Smooth muscle cell (in vitro differentiated cells): Measurements from ENCODE around the gene KIFAP3. TPM values are rescaled to one million over a fixed set of nuclear protein-coding genes. Genes with fewer than 3 reads are reported as not detected.
"Not testable (repeated sequence)": the region's sequence is repeated elsewhere in the genome, so short reads cannot be mapped to it uniquely, and the experiment has no call there.

ENCODE experiments used
- DNase-seq: peaks from one replicate; lab custom pipeline; 2025; ENCODE audit not compliant: unreplicated experiment; lab: John Stamatoyannopoulos, UW
- H2AFZ ChIP-seq: fragments of 200-600 bp; sonication (generic); 2 replicates; pipeline ENCODE4 v1.6.0; 2016; ENCODE audit warnings: antibody characterized with exemption, low read depth, mild to moderate bottlenecking
- H3F3A ChIP-seq: fragments of 200-600 bp; sonication (generic); 2 replicates; pipeline ENCODE4 v1.6.0; 2017; ENCODE audit warnings: antibody characterized with exemption, low read depth
- H3K27ac ChIP-seq: fragments of 200-600 bp; sonication (generic); 2 replicates; pipeline ENCODE4 v1.5.1; 2016; ENCODE audit warnings: low read depth, mild to moderate bottlenecking
- H3K27me3 ChIP-seq: fragments of 200-600 bp; sonication (generic); 2 replicates; pipeline ENCODE4 v1.6.1; 2016; ENCODE audit warnings: low read depth, mild to moderate bottlenecking
- H3K36me3 ChIP-seq: fragments of 200-600 bp; sonication (generic); 2 replicates; pipeline ENCODE4 v1.5.1; 2016; ENCODE audit warnings: low read depth
- H3K4me1 ChIP-seq: fragments of 200-600 bp; sonication (generic); 2 replicates; pipeline ENCODE4 v1.5.1; 2016; ENCODE audit warnings: low read depth
- H3K4me2 ChIP-seq: fragments of 200-600 bp; sonication (generic); 2 replicates; pipeline ENCODE4 v1.6.0; 2016; ENCODE audit warnings: mild to moderate bottlenecking
- H3K4me3 ChIP-seq: fragments of 200-600 bp; sonication (generic); 2 replicates; pipeline ENCODE4 v1.5.1; 2016; ENCODE audit warnings: mild to moderate bottlenecking
- H3K79me2 ChIP-seq: fragments of 200-600 bp; sonication (generic); 2 replicates; pipeline ENCODE4 v1.6.0; 2016; ENCODE audit warnings: low read depth, mild to moderate bottlenecking
- H3K9ac ChIP-seq: fragments of 200-600 bp; sonication (generic); 2 replicates; pipeline ENCODE4 v1.6.0; 2016; ENCODE audit warnings: low read depth
- H3K9me3 ChIP-seq: fragments of 200-600 bp; sonication (generic); replicated peaks from 2 replicates; pipeline ENCODE4 v1.5.1; 2016; ENCODE audit warnings: low read depth
- H4K20me1 ChIP-seq: fragments of 200-600 bp; sonication (generic); 2 replicates; pipeline ENCODE4 v1.6.0; 2016; ENCODE audit warnings: low read depth
- CTCF ChIP-seq: fragments of 200-600 bp; sonication (generic); IDR thresholded peaks from 2 replicates; pipeline ENCODE4 v1.5.1; 2017; ENCODE audit warnings: borderline replicate concordance, mild to moderate bottlenecking, antibody characterized with exemption; ENCODE audit not compliant: insufficient read depth, poor library complexity, severe bottlenecking
- WGBS: methylation state at CpG from one replicate; pipeline ENCODE4 v1.1.7; 2016; ENCODE audit warnings: low lambda C conversion rate; 5-methylcytosine and 5-hydroxymethylcytosine counted together
- polyA plus RNA-seq: library from polyadenylated mRNA; unstranded; fragments of >200 nt; fragmentation: Nextera tagmentation; extraction: Ambion mirVana; gene quantifications from 2 replicates; pipeline ENCODE4 v1.2.1, GENCODE V29; 2016
- total RNA-seq: library from RNA; depleted of rRNA; stranded (reverse); fragments of >200 nt; gene quantifications from 2 replicates; pipeline ENCODE4 v1.2.3, GENCODE V29; 2014

KIFAP3 gene
- total and polyA plus RNA-seq, 2 experiments from 2014 or later: 37.1 to 55.3 TPM

GRCh38 chr1:170086399-170087032, 12.0 kb upstream of the KIFAP3 start:
- TF ChIP-seq CTCF: no peak
- no peaks in the 10 kb centered on the region for H3K4me1 ChIP-seq
- H3K4me2 ChIP-seq: no peak overlapping the region
- H3K27me3 ChIP-seq: no peaks in the 10 kb centered on the region
- no peak overlapping the region for H3K27ac ChIP-seq
- H2AFZ ChIP-seq: no peak overlapping the region
- DNase-seq: no peak
- no peak overlapping the region for H3K9ac ChIP-seq
- H3K9me3 ChIP-seq: no peaks in the 10 kb centered on the region
- H3K79me2 ChIP-seq: no peaks in the 10 kb centered on the region
- H3K36me3 ChIP-seq: no peaks in the 10 kb centered on the region
- 84% methylated on average over 2 of the region's 2 CpGs for WGBS
- H3F3A ChIP-seq: no peaks in the 10 kb centered on the region
- H3K4me3 ChIP-seq: no peak overlapping the region
- H4K20me1 ChIP-seq: no peaks in the 10 kb centered on the region

GRCh38 chr1:170085091-170085490, 10.6 kb upstream of the KIFAP3 start:
- H3K4me2 ChIP-seq: no peak overlapping the region
- no peak overlapping the region for H2AFZ ChIP-seq
- H3K9ac ChIP-seq: no peak overlapping the region
- WGBS: 96% methylated on average over 2 of the region's 2 CpGs
- no peaks in the 10 kb centered on the region for H4K20me1 ChIP-seq
- H3F3A ChIP-seq: no peaks in the 10 kb centered on the region
- no peak for TF ChIP-seq CTCF
- no peak overlapping the region for H3K27ac ChIP-seq
- H3K36me3 ChIP-seq: peaks cover 6% of the 10 kb centered on the region
- H3K4me1 ChIP-seq: no peaks in the 10 kb centered on the region
- no peak overlapping the region for H3K4me3 ChIP-seq
- H3K27me3 ChIP-seq: no peaks in the 10 kb centered on the region
- no peaks in the 10 kb centered on the region for H3K79me2 ChIP-seq
- no peak for DNase-seq
- no peaks in the 10 kb centered on the region for H3K9me3 ChIP-seq

GRCh38 chr1:170078610-170079189, 4.2 kb upstream of the KIFAP3 start:
- no peak for DNase-seq
- TF ChIP-seq CTCF: no peak
- no peaks in the 10 kb centered on the region for H3F3A ChIP-seq

GRCh38 chr1:170077926-170078325, 3.4 kb upstream of the KIFAP3 start:
- no peak for DNase-seq
- no peak overlapping the region for H2AFZ ChIP-seq
- no peak overlapping the region for H3K27ac ChIP-seq
- no peaks in the 10 kb centered on the region for H3K27me3 ChIP-seq
- H3K4me2 ChIP-seq: no peak overlapping the region
- 94% methylated on average over 1 of the region's 1 CpG for WGBS
- H4K20me1 ChIP-seq: no peaks in the 10 kb centered on the region
- H3K9ac ChIP-seq: no peak overlapping the region
- H3K79me2 ChIP-seq: peaks cover 13% of the 10 kb centered on the region
- peaks cover 14% of the 10 kb centered on the region for H3K4me1 ChIP-seq
- H3K36me3 ChIP-seq: peaks cover 12% of the 10 kb centered on the region
- no peak for TF ChIP-seq CTCF
- H3K9me3 ChIP-seq: peaks cover 12% of the 10 kb centered on the region
- no peak overlapping the region for H3K4me3 ChIP-seq
- H3F3A ChIP-seq: no peaks in the 10 kb centered on the region

More at GRCh38 chr1:170078610-170079189, 4.2 kb upstream of the KIFAP3 start:
- no peak overlapping the region for H3K4me2 ChIP-seq
- H3K9me3 ChIP-seq: peaks cover 12% of the 10 kb centered on the region
- peaks cover 6% of the 10 kb centered on the region for H3K79me2 ChIP-seq
- peaks cover 10% of the 10 kb centered on the region for H3K4me1 ChIP-seq
- peaks cover 12% of the 10 kb centered on the region for H3K36me3 ChIP-seq
- no peaks in the 10 kb centered on the region for H3K27me3 ChIP-seq
- no peaks in the 10 kb centered on the region for H4K20me1 ChIP-seq
- H3K4me3 ChIP-seq: no peak overlapping the region
- H3K27ac ChIP-seq: no peak overlapping the region
- no peak overlapping the region for H3K9ac ChIP-seq
- H2AFZ ChIP-seq: no peak overlapping the region

- H3K27ac ChIP-seq, H4K20me1 ChIP-seq, H3K27me3 ChIP-seq, H3K4me2 ChIP-seq, H2AFZ ChIP-seq, DNase-seq, H3K4me3 ChIP-seq, H3K9ac ChIP-seq, H3F3A ChIP-seq: not testable (repeated sequence)
- 90% methylated on average over 5 of the region's 5 CpGs for WGBS
- Histone ChIP-seq H3K4me1 (peaks cover 14% of the 10 kb centered on the region), H3K36me3 (peaks cover 12% of the 10 kb centered on the region), H3K9me3 (peaks cover 12% of the 10 kb centered on the region), H3K79me2 (peaks cover 23% of the 10 kb centered on the region)
Measured at GRCh38 chr1:170076952-170077351, 2.5 kb upstream of the KIFAP3 start.
